Effector memory CD8-positive, alpha-beta T cell (primary cell): Measurements from ENCODE around the gene LSM3.

Source experiments
- ATAC-seq: fragments of 150-1000 bp; cut with Tn5 transposase; replicated peaks from 2 replicates; pipeline ENCODE4 v1.10.0; 2021; ENCODE audit warnings: mild to moderate bottlenecking, moderate library complexity
- DNase-seq, 3 experiments: peaks; one replicate each; pipeline ENCODE4 v3.0.0; 2021
- H3K27ac Mint-ChIP-seq, 2 donors: one replicate each; pipeline ENCODE4 v1.8.0; 2022; ENCODE audit warnings: mild to moderate bottlenecking in 2 of 2, mixed read lengths in 2 of 2, moderate library complexity in 2 of 2
- H3K27me3 Mint-ChIP-seq, 2 donors: one replicate each; pipeline ENCODE4 v1.8.0; 2022; ENCODE audit warnings: mixed read lengths in 2 of 2
- H3K36me3 Mint-ChIP-seq: one replicate; pipeline ENCODE4 v1.8.0; 2022; ENCODE audit warnings: mild to moderate bottlenecking, moderate library complexity, mixed read lengths; ENCODE audit not compliant: insufficient read depth
- H3K4me1 Mint-ChIP-seq, 2 donors: one replicate each; pipeline ENCODE4 v1.8.0; 2022; ENCODE audit warnings: low read depth in 2 of 2, mixed read lengths in 2 of 2
- H3K4me3 Mint-ChIP-seq, 2 donors: one replicate each; pipeline ENCODE4 v1.8.0; 2022; ENCODE audit warnings: mild to moderate bottlenecking in 2 of 2, mixed read lengths in 2 of 2, moderate library complexity in 2 of 2
- H3K9me3 Mint-ChIP-seq, 2 donors: one replicate each; pipeline ENCODE4 v1.8.0; 2022; ENCODE audit warnings: mixed read lengths in 2 of 2

LSM3 gene

GRCh38 chr3:14175383-14176037 is 3.1 kb upstream of the LSM3 start:
- no peaks in the 10 kb centered on the region for H3K9me3 Mint-ChIP-seq
- DNase-seq: peak; percentile 60 to 62 (median 60)
- H3K27me3 Mint-ChIP-seq: no peaks in the 10 kb centered on the region
- ATAC-seq: peak; percentile 52
- peak overlapping the region; percentile 51 to 79 for H3K4me3 Mint-ChIP-seq
- peaks cover 46 to 69% of the 10 kb centered on the region in 2 donors for H3K4me1 Mint-ChIP-seq
- H3K36me3 Mint-ChIP-seq: peaks cover 49% of the 10 kb centered on the region
- H3K27ac Mint-ChIP-seq: peak overlapping the region; percentile 86 to 100

- DNase-seq (no peak), ATAC-seq (peak; percentile 3)
- H3K4me1 Mint-ChIP-seq: peaks cover 41 to 63% of the 10 kb centered on the region in 2 donors
- H3K27ac Mint-ChIP-seq: peak overlapping the region; percentile 98 to 100
- H3K36me3 Mint-ChIP-seq: peaks cover 46% of the 10 kb centered on the region
- H3K9me3 Mint-ChIP-seq: no peaks in the 10 kb centered on the region
- H3K27me3 Mint-ChIP-seq: no peaks in the 10 kb centered on the region
- peak overlapping the region; percentile 87 to 99 for H3K4me3 Mint-ChIP-seq
These were observed 904 bp upstream of the LSM3 start for GRCh38 chr3:14177580-14178246.

- peak overlapping the region; percentile 98 to 100 for H3K27ac Mint-ChIP-seq
- H3K27me3 Mint-ChIP-seq: no peaks in the 10 kb centered on the region
- peaks cover 38 to 64% of the 10 kb centered on the region in 2 donors for H3K4me1 Mint-ChIP-seq
- H3K36me3 Mint-ChIP-seq: peaks cover 55% of the 10 kb centered on the region
- no peak for ATAC-seq
- peak overlapping the region; percentile 87 to 99 for H3K4me3 Mint-ChIP-seq
- H3K9me3 Mint-ChIP-seq: no peaks in the 10 kb centered on the region
- no peak for DNase-seq
These were observed 473 bp downstream of the LSM3 start for GRCh38 chr3:14179114-14179465.

- DNase-seq (no peak), ATAC-seq (no peak)
- Mint-ChIP-seq H3K9me3 (no peaks in the 10 kb centered on the region), H3K36me3 (peaks cover 62% of the 10 kb centered on the region), H3K27ac (peak overlapping the region; percentile 98 to 100), H3K4me3 (peak overlapping the region; percentile 87 to 99), H3K27me3 (no peaks in the 10 kb centered on the region), H3K4me1 (peaks cover 33 to 62% of the 10 kb centered on the region in 2 donors)
These were observed 1.2 kb downstream of the LSM3 start for GRCh38 chr3:14179795-14180194.

- ATAC-seq (no peak), DNase-seq (no peak)
- H3K4me1 Mint-ChIP-seq: peaks cover 18 to 48% of the 10 kb centered on the region in 2 donors
- peaks cover 67% of the 10 kb centered on the region for H3K36me3 Mint-ChIP-seq
- H3K9me3 Mint-ChIP-seq: no peaks in the 10 kb centered on the region
- no peaks in the 10 kb centered on the region for H3K27me3 Mint-ChIP-seq
- no peak overlapping the region for H3K4me3 Mint-ChIP-seq
- no peak overlapping the region for H3K27ac Mint-ChIP-seq
These were observed 2.6 kb downstream of the LSM3 start for GRCh38 chr3:14181253-14181652.

- Mint-ChIP-seq H3K27me3 (no peaks in the 10 kb centered on the region), H3K4me1 (peaks cover 11 to 38% of the 10 kb centered on the region in 2 donors), H3K4me3 (no peak overlapping the region), H3K9me3 (no peaks in the 10 kb centered on the region), H3K36me3 (peaks cover 61% of the 10 kb centered on the region), H3K27ac (no peak overlapping the region)
- no peak for ATAC-seq
- DNase-seq: no peak
These were observed 4.5 kb downstream of the LSM3 start for GRCh38 chr3:14183015-14183577.

- no peak for DNase-seq
- Mint-ChIP-seq H3K27me3 (no peaks in the 10 kb centered on the region), H3K36me3 (peaks cover 43% of the 10 kb centered on the region), H3K4me1 (peaks cover 31 to 47% of the 10 kb centered on the region in 2 donors), H3K27ac (no peak overlapping the region), H3K4me3 (no peak overlapping the region), H3K9me3 (no peaks in the 10 kb centered on the region)
- no peak for ATAC-seq
These were observed 8.3 kb downstream of the LSM3 start for GRCh38 chr3:14186854-14187458.

- ATAC-seq: no peak
- Mint-ChIP-seq H3K4me1 (peaks cover 35 to 47% of the 10 kb centered on the region in 2 donors), H3K27ac (no peak overlapping the region), H3K27me3 (no peaks in the 10 kb centered on the region), H3K9me3 (no peaks in the 10 kb centered on the region), H3K4me3 (no peak overlapping the region), H3K36me3 (peaks cover 32% of the 10 kb centered on the region)
- no peak for DNase-seq
These were observed 9.6 kb downstream of the LSM3 start for GRCh38 chr3:14188041-14188754.

- H3K36me3 Mint-ChIP-seq: peaks cover 28% of the 10 kb centered on the region
- H3K27me3 Mint-ChIP-seq: no peaks in the 10 kb centered on the region
- H3K4me3 Mint-ChIP-seq: no peak overlapping the region
- H3K27ac Mint-ChIP-seq: no peak overlapping the region
- DNase-seq (no peak), ATAC-seq (no peak)
- peaks cover 24 to 33% of the 10 kb centered on the region in 2 donors for H3K4me1 Mint-ChIP-seq
- no peaks in the 10 kb centered on the region for H3K9me3 Mint-ChIP-seq
These were observed 16.2 kb downstream of the LSM3 start for GRCh38 chr3:14194865-14195264.

- Mint-ChIP-seq H3K27me3 (no peaks in the 10 kb centered on the region), H3K4me3 (no peak overlapping the region), H3K9me3 (no peaks in the 10 kb centered on the region), H3K4me1 (peaks cover 5% of the 10 kb centered on the region in 2 donors), H3K27ac (no peak overlapping the region), H3K36me3 (peaks cover 31% of the 10 kb centered on the region)
- DNase-seq (no peak), ATAC-seq (no peak)
These were observed 21.0 kb downstream of the LSM3 start for GRCh38 chr3:14199641-14200040.

- no peaks in the 10 kb centered on the region for H3K9me3 Mint-ChIP-seq
- H3K4me1 Mint-ChIP-seq: peaks cover 5% of the 10 kb centered on the region in 2 donors
- no peaks in the 10 kb centered on the region for H3K27me3 Mint-ChIP-seq
- ATAC-seq (no peak), DNase-seq (no peak)
- no peak overlapping the region for H3K4me3 Mint-ChIP-seq
- no peak overlapping the region for H3K27ac Mint-ChIP-seq
- H3K36me3 Mint-ChIP-seq: peaks cover 26% of the 10 kb centered on the region
These were observed 21.7 kb downstream of the LSM3 start for GRCh38 chr3:14200276-14200675.

- DNase-seq (no peak), ATAC-seq (no peak)
- peaks cover 5% of the 10 kb centered on the region in 2 donors for H3K4me1 Mint-ChIP-seq
- no peaks in the 10 kb centered on the region for H3K9me3 Mint-ChIP-seq
- H3K27me3 Mint-ChIP-seq: no peaks in the 10 kb centered on the region
- peaks cover 25% of the 10 kb centered on the region for H3K36me3 Mint-ChIP-seq
- no peak overlapping the region for H3K27ac Mint-ChIP-seq
- no peak overlapping the region for H3K4me3 Mint-ChIP-seq
These were observed 22.2 kb downstream of the LSM3 start for GRCh38 chr3:14200841-14201240.

GRCh38 chr3:14201940-14202684 is 23.5 kb downstream of the LSM3 start:
- H3K9me3 Mint-ChIP-seq: no peaks in the 10 kb centered on the region
- peaks cover 24% of the 10 kb centered on the region for H3K36me3 Mint-ChIP-seq
- DNase-seq: no peak
- ATAC-seq: no peak
- H3K27ac Mint-ChIP-seq: peak overlapping the region in 1 of 2 donors; percentile 46
- H3K27me3 Mint-ChIP-seq: no peaks in the 10 kb centered on the region
- no peak overlapping the region for H3K4me3 Mint-ChIP-seq
- H3K4me1 Mint-ChIP-seq: peaks cover 5% of the 10 kb centered on the region in 2 donors
